ENCODE measurements around the gene SORBS2.

- no peak for TF ChIP-seq POLR2A (IDR thresholded peaks at IDR 0.05; ENCODE audit: low read depth, low read length)
- no peak for TF ChIP-seq POLR2AphosphoS5 (IDR thresholded peaks at IDR 0.05; ENCODE audit: low read depth, low read length)
- TF ChIP-seq TAF1 (IDR thresholded peaks at IDR 0.05; ENCODE audit: low read depth, low read length), result no peak
- TF ChIP-seq POU2F2 (IDR thresholded peaks at IDR 0.05; ENCODE audit: low read depth, low read length), result no peak
- TF ChIP-seq PAX5 (IDR thresholded peaks at IDR 0.05; ENCODE audit: insufficient read depth, low read length, severe bottlenecking), result no peak
Measured at GRCh38 chr4:185648631-185649030, 163.4 kb downstream of the SORBS2 start.

Measured in GM12891 (cell line).